ENCODE measurements around the gene PSMC5. TPM values are rescaled to one million over a fixed set of nuclear protein-coding genes. Genes with fewer than 3 reads are reported as not detected.

PSMC5 gene
- total and polyA plus RNA-seq, 2 donors (not counting 3 experiments of a cell fraction or from before 2014, with no cell fraction given) = 179 to 236 TPM

DNA sequence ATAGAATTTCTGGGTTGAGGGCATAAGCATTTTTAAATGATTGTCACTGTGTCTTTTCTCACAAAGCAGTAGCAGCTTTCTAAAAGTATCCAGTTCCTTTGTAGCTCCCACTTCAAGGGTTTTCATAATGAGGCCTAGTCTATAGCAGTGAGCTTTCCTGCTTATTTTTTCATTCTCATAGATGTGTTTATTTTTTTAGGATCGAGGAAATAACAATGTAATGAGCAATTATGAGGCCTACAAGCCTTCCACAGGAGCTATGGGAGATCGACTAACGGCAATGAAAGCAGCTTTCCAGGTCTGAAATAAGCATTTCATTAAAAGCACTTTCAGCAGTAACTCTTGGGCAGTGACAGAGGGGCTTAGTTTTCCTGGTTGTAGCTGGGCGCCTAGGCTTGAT, 10.6 kb upstream of the PSMC5 start:
- no peak for DNase-seq (ENCODE audit: low read depth, low spot score)
- Histone ChIP-seq H2AFZ (ENCODE audit: low read depth, low read length) (no peak overlapping the region), H3K4me1 (ENCODE audit: control insufficient read depth, extremely low read depth, insufficient read depth, low read length) (no peaks in the 10 kb centered on the region), H3K9ac (replicated peaks; ENCODE audit: extremely low read depth, insufficient read depth, low read length) (no peak overlapping the region), H3K9me1 (replicated peaks; ENCODE audit: control insufficient read depth, extremely low read depth, insufficient read depth, low read length) (no peaks in the 10 kb centered on the region), H3K9me3 (replicated peaks; ENCODE audit: control insufficient read depth, insufficient read depth, low read length) (no peaks in the 10 kb centered on the region), H4K20me1 (replicated peaks; ENCODE audit: control insufficient read depth, extremely low read depth, insufficient read depth, low read length) (no peaks in the 10 kb centered on the region), H3K4me2 (ENCODE audit: insufficient read depth, low read length) (no peak overlapping the region), H3K79me2 (ENCODE audit: control insufficient read depth, insufficient read depth, low read length) (peaks cover 7% of the 10 kb centered on the region), H3K4me3 (replicated peaks in 1 of 3; ENCODE audit: insufficient read depth in 1 of 3, low read depth in 1 of 3, low read length in 3 of 3) (no peak overlapping the region), H3K27ac (ENCODE audit: insufficient read depth, low read depth, low read length) (no peak overlapping the region), H3K27me3 (ENCODE audit: control insufficient read depth in 2 of 2, insufficient read depth in 2 of 2, low read length in 2 of 2) (no peaks in the 10 kb centered on the region), H3K36me3 (ENCODE audit: control insufficient read depth in 2 of 2, extremely low read depth in 1 of 2, insufficient read depth in 2 of 2, low read length in 2 of 2) (peaks cover 61 to 69% of the 10 kb centered on the region in 2 experiments)
- ChIA-PET POLR2A (no interaction called here), CTCF (interaction anchor here (1.3 kb wide), 2 partner anchors 27 to 40 kb away, joined by 3 to 5 read pairs; no protein-coding TSS in a partner anchor)
- no TSS peak for BruUV-seq (replicated peaks)
- intact Hi-C loops (cut with micrococcal nuclease) = no loop called here
- peak; percentile 18 for FAIRE-seq
- dilution Hi-C loops (cut with MboI; ENCODE audit: extremely low pct_ligation_motif_present, low sequenced_read_pairs) = no loop called here
- TF ChIP-seq FOS (IDR thresholded peaks at IDR 0.05; ENCODE audit: borderline replicate concordance, insufficient read depth, low read length) = no peak
- TF ChIP-seq POLR2AphosphoS5 (IDR thresholded peaks at IDR 0.05; ENCODE audit: insufficient read depth, low read depth, low read length) = no peak
- no peak for TF ChIP-seq JUN (IDR thresholded peaks at IDR 0.05; ENCODE audit: borderline replicate concordance, insufficient read depth, insufficient read length, low read depth)
- TF ChIP-seq, protein P1, sequence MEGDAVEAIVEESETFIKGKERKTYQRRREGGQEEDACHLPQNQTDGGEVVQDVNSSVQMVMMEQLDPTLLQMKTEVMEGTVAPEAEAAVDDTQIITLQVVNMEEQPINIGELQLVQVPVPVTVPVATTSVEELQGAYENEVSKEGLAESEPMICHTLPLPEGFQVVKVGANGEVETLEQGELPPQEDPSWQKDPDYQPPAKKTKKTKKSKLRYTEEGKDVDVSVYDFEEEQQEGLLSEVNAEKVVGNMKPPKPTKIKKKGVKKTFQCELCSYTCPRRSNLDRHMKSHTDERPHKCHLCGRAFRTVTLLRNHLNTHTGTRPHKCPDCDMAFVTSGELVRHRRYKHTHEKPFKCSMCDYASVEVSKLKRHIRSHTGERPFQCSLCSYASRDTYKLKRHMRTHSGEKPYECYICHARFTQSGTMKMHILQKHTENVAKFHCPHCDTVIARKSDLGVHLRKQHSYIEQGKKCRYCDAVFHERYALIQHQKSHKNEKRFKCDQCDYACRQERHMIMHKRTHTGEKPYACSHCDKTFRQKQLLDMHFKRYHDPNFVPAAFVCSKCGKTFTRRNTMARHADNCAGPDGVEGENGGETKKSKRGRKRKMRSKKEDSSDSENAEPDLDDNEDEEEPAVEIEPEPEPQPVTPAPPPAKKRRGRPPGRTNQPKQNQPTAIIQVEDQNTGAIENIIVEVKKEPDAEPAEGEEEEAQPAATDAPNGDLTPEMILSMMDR (IDR thresholded peaks at IDR 0.05; ENCODE audit: extremely low read depth in 1 of 2, insufficient read depth in 1 of 2, low read depth in 1 of 2, low read length in 2 of 2) = no peak
- TF ChIP-seq, protein P2, sequence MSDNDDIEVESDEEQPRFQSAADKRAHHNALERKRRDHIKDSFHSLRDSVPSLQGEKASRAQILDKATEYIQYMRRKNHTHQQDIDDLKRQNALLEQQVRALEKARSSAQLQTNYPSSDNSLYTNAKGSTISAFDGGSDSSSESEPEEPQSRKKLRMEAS (IDR thresholded peaks at IDR 0.05; ENCODE audit: insufficient read depth, insufficient read length) = no peak
- no peak for TF ChIP-seq POLR2A (IDR thresholded peaks at IDR 0.05; ENCODE audit: low read depth, low read length)
- no peak for TF ChIP-seq EZH2 (IDR thresholded peaks at IDR 0.05; ENCODE audit: borderline replicate concordance, low read depth, low read length, severe bottlenecking)
- no peak for TF ChIP-seq GATA2 (IDR thresholded peaks at IDR 0.05; ENCODE audit: insufficient read depth, insufficient read length, low read depth, low read length)
- no peak for TF ChIP-seq MYC (IDR thresholded peaks at IDR 0.05; ENCODE audit: low read depth, low read length)
